Gastroesophageal sphincter (tissue), 3 donors: ENCODE results near the gene CNN2.

Source experiments
- EP300 ChIP-seq: sonication (generic); formaldehyde crosslinking; IDR thresholded peaks from one replicate; pipeline ENCODE4 v1.6.1; 2017; ENCODE audit warnings: antibody characterized with exemption, mild to moderate bottlenecking
- POLR2A ChIP-seq, 2 donors: fragments of 450-650 bp; IDR thresholded peaks; one replicate each; pipeline ENCODE4 v1.6.1; 2017; ENCODE audit warnings: antibody characterized with exemption in 2 of 2, mild to moderate bottlenecking in 2 of 2, moderate library complexity in 1 of 2
- POLR2AphosphoS5 ChIP-seq: sonication (generic); formaldehyde crosslinking; IDR thresholded peaks from one replicate; pipeline ENCODE4 v1.6.1; 2017; ENCODE audit warnings: antibody characterized with exemption
- TF ChIP-seq, protein P1 (sequence below), 4 experiments: fragments of 200-600 bp in 2 of 4; fragments of 450-650 bp in 2 of 4; sonication (generic) in 1 of 4; IDR thresholded peaks; one replicate each; pipeline ENCODE4 v1.5.1; 2017 to 2019; ENCODE audit warnings: antibody characterized with exemption in 4 of 4, mild to moderate bottlenecking in 2 of 4, moderate library complexity in 2 of 4

DNA sequence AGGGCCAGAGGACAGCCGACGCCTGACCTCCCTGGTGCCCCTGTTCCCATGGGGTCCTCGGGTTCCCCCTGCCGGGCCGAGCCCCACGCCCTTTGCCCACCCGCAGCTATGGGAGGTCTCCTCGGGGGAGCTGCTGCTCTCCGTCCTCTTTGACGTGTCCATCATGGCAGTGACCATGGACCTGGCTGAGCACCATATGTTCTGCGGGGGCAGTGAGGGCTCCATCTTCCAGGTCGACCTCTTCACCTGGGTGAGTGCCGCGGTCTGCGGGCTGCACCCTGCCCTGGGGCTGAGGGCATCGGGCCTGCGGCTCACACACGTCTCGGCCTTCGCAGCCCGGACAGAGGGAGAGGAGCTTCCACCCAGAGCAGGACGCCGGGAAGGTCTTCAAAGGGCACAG lies 35.7 kb upstream of the CNN2 start:
- TF ChIP-seq POLR2A (IDR thresholded peaks at IDR 0.05) (no peak), EP300 (no peak), POLR2AphosphoS5 (no peak)
- TF ChIP-seq, protein P1, sequence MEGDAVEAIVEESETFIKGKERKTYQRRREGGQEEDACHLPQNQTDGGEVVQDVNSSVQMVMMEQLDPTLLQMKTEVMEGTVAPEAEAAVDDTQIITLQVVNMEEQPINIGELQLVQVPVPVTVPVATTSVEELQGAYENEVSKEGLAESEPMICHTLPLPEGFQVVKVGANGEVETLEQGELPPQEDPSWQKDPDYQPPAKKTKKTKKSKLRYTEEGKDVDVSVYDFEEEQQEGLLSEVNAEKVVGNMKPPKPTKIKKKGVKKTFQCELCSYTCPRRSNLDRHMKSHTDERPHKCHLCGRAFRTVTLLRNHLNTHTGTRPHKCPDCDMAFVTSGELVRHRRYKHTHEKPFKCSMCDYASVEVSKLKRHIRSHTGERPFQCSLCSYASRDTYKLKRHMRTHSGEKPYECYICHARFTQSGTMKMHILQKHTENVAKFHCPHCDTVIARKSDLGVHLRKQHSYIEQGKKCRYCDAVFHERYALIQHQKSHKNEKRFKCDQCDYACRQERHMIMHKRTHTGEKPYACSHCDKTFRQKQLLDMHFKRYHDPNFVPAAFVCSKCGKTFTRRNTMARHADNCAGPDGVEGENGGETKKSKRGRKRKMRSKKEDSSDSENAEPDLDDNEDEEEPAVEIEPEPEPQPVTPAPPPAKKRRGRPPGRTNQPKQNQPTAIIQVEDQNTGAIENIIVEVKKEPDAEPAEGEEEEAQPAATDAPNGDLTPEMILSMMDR (IDR thresholded peaks at IDR 0.05): no peak
